ENCODE data around the gene SLC44A5. TPM values are rescaled to one million over a fixed set of nuclear protein-coding genes. Genes with fewer than 3 reads are reported as not detected.

The SLC44A5 gene
- total RNA-seq, 2 donors from 2014 or later: 3.6 to 5.4 TPM

GRCh38 chr1:75503221-75503974 lies 107.5 kb downstream of the SLC44A5 start:
- intact Hi-C loops (cut with DNase I): no loop called here
- no peak for DNase-seq
- TF ChIP-seq CTCF (IDR thresholded peaks at IDR 0.05) (no peak), POLR2A (IDR thresholded peaks at IDR 0.05) (no peak)
- Histone ChIP-seq H3K27me3 (no peaks in the 10 kb centered on the region), H3K4me1 (no peaks in the 10 kb centered on the region), H3K27ac (no peak overlapping the region), H3K9me3 (no peaks in the 10 kb centered on the region), H3K4me3 (no peak overlapping the region), H3K36me3 (replicated peaks in 1 of 2; ENCODE audit: insufficient read depth in 1 of 2, low read depth in 2 of 2) (no peaks in the 10 kb centered on the region)
- ATAC-seq: no peak
- WGBS, 2 donors: 66 to 75% methylated on average over 7 of the region's 7 CpGs

GRCh38 chr1:75502776-75503175 lies 108.1 kb downstream of the SLC44A5 start:
- TF ChIP-seq CTCF (IDR thresholded peaks at IDR 0.05) (no peak), POLR2A (IDR thresholded peaks at IDR 0.05) (no peak)
- WGBS, 2 donors: 73 to 76% methylated on average over 5 of the region's 5 CpGs
- Histone ChIP-seq H3K27me3 (no peaks in the 10 kb centered on the region), H3K4me3 (no peak overlapping the region), H3K36me3 (replicated peaks in 1 of 2; ENCODE audit: insufficient read depth in 1 of 2, low read depth in 2 of 2) (no peaks in the 10 kb centered on the region), H3K27ac (no peak overlapping the region), H3K4me1 (no peaks in the 10 kb centered on the region), H3K9me3 (no peaks in the 10 kb centered on the region)
- DNase-seq (no peak), ATAC-seq (no peak)
- intact Hi-C loops (cut with DNase I): no loop called here

- Histone ChIP-seq H3K27me3 (no peaks in the 10 kb centered on the region), H3K4me3 (no peak overlapping the region), H3K4me1 (no peaks in the 10 kb centered on the region), H3K36me3 (replicated peaks in 1 of 2; ENCODE audit: insufficient read depth in 1 of 2, low read depth in 2 of 2) (no peaks in the 10 kb centered on the region), H3K27ac (no peak overlapping the region), H3K9me3 (no peaks in the 10 kb centered on the region)
- TF ChIP-seq POLR2A (IDR thresholded peaks at IDR 0.05) (no peak), CTCF (IDR thresholded peaks at IDR 0.05) (no peak)
- WGBS, 2 donors: 66 to 70% methylated on average over 5 of the region's 5 CpGs
- no peak for ATAC-seq
- DNase-seq: no peak
- intact Hi-C loops (cut with DNase I): no loop called here
These were observed 109.2 kb downstream of the SLC44A5 start for GRCh38 chr1:75501577-75502295.

- H3K4me1 ChIP-seq: no peaks in the 10 kb centered on the region
These were observed 118.9 kb downstream of the SLC44A5 start for GRCh38 chr1:75492011-75492410.

More at GRCh38 chr1:75492011-75492410, 118.9 kb downstream of the SLC44A5 start:
- H3K27ac ChIP-seq: no peak overlapping the region
- intact Hi-C loops (cut with DNase I): no loop called here
- no peak for TF ChIP-seq CTCF (IDR thresholded peaks at IDR 0.05)
- no peak for DNase-seq
- ATAC-seq: no peak
- H3K27me3 ChIP-seq: no peaks in the 10 kb centered on the region
- H3K36me3 ChIP-seq (replicated peaks in 1 of 2; ENCODE audit: insufficient read depth in 1 of 2, low read depth in 2 of 2): no peaks in the 10 kb centered on the region
- H3K4me3 ChIP-seq: no peak overlapping the region
- WGBS, 2 donors: 43 to 55% methylated on average over 1 of the region's 1 CpG
- no peaks in the 10 kb centered on the region for H3K9me3 ChIP-seq
